ENCODE results near the gene EPHA3. TPM values are rescaled to one million over a fixed set of nuclear protein-coding genes. Genes with fewer than 3 reads are reported as not detected.

EPHA3 gene
- total RNA-seq, 1 experiment from 2014 or later = 0.74 TPM

DNA sequence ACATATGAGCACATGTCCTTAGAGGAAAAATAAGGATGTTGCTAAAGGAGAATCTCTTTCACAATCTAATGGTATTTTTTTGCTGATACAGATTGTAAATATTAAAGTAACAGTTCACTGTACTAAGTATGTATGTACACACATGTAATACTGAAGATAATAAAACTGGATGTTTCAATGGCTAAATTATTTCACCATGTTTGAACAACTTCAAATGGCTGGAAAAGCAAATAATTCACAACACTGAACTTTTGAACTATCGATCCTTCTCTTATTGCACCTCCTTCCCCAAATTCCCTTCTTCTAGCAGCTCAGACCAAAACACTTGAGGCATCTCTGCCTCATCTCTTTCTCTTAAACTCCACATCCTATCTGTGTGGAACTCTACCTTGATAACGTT lies 149.5 kb downstream of the EPHA3 start:
- H3K9me3 Mint-ChIP-seq = no peaks in the 10 kb centered on the region
- TF ChIP-seq, protein P1, sequence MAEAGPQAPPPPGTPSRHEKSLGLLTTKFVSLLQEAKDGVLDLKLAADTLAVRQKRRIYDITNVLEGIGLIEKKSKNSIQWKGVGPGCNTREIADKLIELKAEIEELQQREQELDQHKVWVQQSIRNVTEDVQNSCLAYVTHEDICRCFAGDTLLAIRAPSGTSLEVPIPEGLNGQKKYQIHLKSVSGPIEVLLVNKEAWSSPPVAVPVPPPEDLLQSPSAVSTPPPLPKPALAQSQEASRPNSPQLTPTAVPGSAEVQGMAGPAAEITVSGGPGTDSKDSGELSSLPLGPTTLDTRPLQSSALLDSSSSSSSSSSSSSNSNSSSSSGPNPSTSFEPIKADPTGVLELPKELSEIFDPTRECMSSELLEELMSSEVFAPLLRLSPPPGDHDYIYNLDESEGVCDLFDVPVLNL (CRISPR knock-in tag; IDR thresholded peaks at IDR 0.05; ENCODE audit: borderline replicate concordance, low read depth) = no peak
- TF ChIP-seq JAZF1 (CRISPR knock-in tag; IDR thresholded peaks at IDR 0.05) (no peak), ZNF671 (CRISPR knock-in tag; IDR thresholded peaks at IDR 0.05) (no peak), TEAD4 (CRISPR knock-in tag; IDR thresholded peaks at IDR 0.05) (no peak), GTF2I (CRISPR knock-in tag; conservative IDR thresholded peaks at IDR 0.05) (no peak), CREM (CRISPR knock-in tag; IDR thresholded peaks at IDR 0.05) (no peak), JUN (CRISPR knock-in tag; IDR thresholded peaks at IDR 0.05) (no peak), ZNF121 (CRISPR knock-in tag; IDR thresholded peaks at IDR 0.05) (no peak)
- TF ChIP-seq, protein P2, sequence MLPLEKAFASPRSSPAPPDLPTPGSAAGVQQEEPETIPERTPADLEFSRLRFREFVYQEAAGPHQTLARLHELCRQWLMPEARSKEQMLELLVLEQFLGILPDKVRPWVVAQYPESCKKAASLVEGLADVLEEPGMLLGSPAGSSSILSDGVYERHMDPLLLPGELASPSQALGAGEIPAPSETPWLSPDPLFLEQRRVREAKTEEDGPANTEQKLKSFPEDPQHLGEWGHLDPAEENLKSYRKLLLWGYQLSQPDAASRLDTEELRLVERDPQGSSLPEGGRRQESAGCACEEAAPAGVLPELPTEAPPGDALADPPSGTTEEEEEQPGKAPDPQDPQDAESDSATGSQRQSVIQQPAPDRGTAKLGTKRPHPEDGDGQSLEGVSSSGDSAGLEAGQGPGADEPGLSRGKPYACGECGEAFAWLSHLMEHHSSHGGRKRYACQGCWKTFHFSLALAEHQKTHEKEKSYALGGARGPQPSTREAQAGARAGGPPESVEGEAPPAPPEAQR (CRISPR knock-in tag; IDR thresholded peaks at IDR 0.05) = no peak
- TF ChIP-seq, protein P3, sequence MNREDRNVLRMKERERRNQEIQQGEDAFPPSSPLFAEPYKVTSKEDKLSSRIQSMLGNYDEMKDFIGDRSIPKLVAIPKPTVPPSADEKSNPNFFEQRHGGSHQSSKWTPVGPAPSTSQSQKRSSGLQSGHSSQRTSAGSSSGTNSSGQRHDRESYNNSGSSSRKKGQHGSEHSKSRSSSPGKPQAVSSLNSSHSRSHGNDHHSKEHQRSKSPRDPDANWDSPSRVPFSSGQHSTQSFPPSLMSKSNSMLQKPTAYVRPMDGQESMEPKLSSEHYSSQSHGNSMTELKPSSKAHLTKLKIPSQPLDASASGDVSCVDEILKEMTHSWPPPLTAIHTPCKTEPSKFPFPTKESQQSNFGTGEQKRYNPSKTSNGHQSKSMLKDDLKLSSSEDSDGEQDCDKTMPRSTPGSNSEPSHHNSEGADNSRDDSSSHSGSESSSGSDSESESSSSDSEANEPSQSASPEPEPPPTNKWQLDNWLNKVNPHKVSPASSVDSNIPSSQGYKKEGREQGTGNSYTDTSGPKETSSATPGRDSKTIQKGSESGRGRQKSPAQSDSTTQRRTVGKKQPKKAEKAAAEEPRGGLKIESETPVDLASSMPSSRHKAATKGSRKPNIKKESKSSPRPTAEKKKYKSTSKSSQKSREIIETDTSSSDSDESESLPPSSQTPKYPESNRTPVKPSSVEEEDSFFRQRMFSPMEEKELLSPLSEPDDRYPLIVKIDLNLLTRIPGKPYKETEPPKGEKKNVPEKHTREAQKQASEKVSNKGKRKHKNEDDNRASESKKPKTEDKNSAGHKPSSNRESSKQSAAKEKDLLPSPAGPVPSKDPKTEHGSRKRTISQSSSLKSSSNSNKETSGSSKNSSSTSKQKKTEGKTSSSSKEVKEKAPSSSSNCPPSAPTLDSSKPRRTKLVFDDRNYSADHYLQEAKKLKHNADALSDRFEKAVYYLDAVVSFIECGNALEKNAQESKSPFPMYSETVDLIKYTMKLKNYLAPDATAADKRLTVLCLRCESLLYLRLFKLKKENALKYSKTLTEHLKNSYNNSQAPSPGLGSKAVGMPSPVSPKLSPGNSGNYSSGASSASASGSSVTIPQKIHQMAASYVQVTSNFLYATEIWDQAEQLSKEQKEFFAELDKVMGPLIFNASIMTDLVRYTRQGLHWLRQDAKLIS (CRISPR knock-in tag; IDR thresholded peaks at IDR 0.05; ENCODE audit: borderline replicate concordance) = no peak
- TF ChIP-seq, protein P4, sequence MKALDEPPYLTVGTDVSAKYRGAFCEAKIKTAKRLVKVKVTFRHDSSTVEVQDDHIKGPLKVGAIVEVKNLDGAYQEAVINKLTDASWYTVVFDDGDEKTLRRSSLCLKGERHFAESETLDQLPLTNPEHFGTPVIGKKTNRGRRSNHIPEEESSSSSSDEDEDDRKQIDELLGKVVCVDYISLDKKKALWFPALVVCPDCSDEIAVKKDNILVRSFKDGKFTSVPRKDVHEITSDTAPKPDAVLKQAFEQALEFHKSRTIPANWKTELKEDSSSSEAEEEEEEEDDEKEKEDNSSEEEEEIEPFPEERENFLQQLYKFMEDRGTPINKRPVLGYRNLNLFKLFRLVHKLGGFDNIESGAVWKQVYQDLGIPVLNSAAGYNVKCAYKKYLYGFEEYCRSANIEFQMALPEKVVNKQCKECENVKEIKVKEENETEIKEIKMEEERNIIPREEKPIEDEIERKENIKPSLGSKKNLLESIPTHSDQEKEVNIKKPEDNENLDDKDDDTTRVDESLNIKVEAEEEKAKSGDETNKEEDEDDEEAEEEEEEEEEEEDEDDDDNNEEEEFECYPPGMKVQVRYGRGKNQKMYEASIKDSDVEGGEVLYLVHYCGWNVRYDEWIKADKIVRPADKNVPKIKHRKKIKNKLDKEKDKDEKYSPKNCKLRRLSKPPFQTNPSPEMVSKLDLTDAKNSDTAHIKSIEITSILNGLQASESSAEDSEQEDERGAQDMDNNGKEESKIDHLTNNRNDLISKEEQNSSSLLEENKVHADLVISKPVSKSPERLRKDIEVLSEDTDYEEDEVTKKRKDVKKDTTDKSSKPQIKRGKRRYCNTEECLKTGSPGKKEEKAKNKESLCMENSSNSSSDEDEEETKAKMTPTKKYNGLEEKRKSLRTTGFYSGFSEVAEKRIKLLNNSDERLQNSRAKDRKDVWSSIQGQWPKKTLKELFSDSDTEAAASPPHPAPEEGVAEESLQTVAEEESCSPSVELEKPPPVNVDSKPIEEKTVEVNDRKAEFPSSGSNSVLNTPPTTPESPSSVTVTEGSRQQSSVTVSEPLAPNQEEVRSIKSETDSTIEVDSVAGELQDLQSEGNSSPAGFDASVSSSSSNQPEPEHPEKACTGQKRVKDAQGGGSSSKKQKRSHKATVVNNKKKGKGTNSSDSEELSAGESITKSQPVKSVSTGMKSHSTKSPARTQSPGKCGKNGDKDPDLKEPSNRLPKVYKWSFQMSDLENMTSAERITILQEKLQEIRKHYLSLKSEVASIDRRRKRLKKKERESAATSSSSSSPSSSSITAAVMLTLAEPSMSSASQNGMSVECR (CRISPR knock-in tag; IDR thresholded peaks at IDR 0.05; ENCODE audit: borderline replicate concordance) = no peak
- TF ChIP-seq, protein P5, sequence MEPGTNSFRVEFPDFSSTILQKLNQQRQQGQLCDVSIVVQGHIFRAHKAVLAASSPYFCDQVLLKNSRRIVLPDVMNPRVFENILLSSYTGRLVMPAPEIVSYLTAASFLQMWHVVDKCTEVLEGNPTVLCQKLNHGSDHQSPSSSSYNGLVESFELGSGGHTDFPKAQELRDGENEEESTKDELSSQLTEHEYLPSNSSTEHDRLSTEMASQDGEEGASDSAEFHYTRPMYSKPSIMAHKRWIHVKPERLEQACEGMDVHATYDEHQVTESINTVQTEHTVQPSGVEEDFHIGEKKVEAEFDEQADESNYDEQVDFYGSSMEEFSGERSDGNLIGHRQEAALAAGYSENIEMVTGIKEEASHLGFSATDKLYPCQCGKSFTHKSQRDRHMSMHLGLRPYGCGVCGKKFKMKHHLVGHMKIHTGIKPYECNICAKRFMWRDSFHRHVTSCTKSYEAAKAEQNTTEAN (CRISPR knock-in tag; IDR thresholded peaks at IDR 0.05) = no peak
- TF ChIP-seq, protein P6, sequence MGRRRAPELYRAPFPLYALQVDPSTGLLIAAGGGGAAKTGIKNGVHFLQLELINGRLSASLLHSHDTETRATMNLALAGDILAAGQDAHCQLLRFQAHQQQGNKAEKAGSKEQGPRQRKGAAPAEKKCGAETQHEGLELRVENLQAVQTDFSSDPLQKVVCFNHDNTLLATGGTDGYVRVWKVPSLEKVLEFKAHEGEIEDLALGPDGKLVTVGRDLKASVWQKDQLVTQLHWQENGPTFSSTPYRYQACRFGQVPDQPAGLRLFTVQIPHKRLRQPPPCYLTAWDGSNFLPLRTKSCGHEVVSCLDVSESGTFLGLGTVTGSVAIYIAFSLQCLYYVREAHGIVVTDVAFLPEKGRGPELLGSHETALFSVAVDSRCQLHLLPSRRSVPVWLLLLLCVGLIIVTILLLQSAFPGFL (CRISPR knock-in tag; IDR thresholded peaks at IDR 0.05; ENCODE audit: borderline replicate concordance) = no peak
- TF ChIP-seq, protein P7, sequence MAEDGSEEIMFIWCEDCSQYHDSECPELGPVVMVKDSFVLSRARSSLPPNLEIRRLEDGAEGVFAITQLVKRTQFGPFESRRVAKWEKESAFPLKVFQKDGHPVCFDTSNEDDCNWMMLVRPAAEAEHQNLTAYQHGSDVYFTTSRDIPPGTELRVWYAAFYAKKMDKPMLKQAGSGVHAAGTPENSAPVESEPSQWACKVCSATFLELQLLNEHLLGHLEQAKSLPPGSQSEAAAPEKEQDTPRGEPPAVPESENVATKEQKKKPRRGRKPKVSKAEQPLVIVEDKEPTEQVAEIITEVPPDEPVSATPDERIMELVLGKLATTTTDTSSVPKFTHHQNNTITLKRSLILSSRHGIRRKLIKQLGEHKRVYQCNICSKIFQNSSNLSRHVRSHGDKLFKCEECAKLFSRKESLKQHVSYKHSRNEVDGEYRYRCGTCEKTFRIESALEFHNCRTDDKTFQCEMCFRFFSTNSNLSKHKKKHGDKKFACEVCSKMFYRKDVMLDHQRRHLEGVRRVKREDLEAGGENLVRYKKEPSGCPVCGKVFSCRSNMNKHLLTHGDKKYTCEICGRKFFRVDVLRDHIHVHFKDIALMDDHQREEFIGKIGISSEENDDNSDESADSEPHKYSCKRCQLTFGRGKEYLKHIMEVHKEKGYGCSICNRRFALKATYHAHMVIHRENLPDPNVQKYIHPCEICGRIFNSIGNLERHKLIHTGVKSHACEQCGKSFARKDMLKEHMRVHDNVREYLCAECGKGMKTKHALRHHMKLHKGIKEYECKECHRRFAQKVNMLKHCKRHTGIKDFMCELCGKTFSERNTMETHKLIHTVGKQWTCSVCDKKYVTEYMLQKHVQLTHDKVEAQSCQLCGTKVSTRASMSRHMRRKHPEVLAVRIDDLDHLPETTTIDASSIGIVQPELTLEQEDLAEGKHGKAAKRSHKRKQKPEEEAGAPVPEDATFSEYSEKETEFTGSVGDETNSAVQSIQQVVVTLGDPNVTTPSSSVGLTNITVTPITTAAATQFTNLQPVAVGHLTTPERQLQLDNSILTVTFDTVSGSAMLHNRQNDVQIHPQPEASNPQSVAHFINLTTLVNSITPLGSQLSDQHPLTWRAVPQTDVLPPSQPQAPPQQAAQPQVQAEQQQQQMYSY (CRISPR knock-in tag; IDR thresholded peaks at IDR 0.05) = no peak
- TF ChIP-seq, protein P8, sequence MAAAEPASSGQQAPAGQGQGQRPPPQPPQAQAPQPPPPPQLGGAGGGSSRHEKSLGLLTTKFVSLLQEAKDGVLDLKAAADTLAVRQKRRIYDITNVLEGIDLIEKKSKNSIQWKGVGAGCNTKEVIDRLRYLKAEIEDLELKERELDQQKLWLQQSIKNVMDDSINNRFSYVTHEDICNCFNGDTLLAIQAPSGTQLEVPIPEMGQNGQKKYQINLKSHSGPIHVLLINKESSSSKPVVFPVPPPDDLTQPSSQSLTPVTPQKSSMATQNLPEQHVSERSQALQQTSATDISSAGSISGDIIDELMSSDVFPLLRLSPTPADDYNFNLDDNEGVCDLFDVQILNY (CRISPR knock-in tag; IDR thresholded peaks at IDR 0.05) = no peak
- TF ChIP-seq, protein P9, sequence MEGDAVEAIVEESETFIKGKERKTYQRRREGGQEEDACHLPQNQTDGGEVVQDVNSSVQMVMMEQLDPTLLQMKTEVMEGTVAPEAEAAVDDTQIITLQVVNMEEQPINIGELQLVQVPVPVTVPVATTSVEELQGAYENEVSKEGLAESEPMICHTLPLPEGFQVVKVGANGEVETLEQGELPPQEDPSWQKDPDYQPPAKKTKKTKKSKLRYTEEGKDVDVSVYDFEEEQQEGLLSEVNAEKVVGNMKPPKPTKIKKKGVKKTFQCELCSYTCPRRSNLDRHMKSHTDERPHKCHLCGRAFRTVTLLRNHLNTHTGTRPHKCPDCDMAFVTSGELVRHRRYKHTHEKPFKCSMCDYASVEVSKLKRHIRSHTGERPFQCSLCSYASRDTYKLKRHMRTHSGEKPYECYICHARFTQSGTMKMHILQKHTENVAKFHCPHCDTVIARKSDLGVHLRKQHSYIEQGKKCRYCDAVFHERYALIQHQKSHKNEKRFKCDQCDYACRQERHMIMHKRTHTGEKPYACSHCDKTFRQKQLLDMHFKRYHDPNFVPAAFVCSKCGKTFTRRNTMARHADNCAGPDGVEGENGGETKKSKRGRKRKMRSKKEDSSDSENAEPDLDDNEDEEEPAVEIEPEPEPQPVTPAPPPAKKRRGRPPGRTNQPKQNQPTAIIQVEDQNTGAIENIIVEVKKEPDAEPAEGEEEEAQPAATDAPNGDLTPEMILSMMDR (IDR thresholded peaks at IDR 0.05) = no peak

More for the DNA sequence above, 149.5 kb downstream of the EPHA3 start:
- CTCF ChIA-PET = no interaction called here
- peak overlapping the region; percentile 22; the same call in 1 of the 2 replicates for H3K27ac Mint-ChIP-seq
- peaks cover 7% of the 10 kb centered on the region for H3K4me1 Mint-ChIP-seq
- POLR2A ChIA-PET = no interaction called here
- H3K36me3 Mint-ChIP-seq = no peaks in the 10 kb centered on the region
- no peaks in the 10 kb centered on the region for H3K27me3 Mint-ChIP-seq (ENCODE audit: low read depth)
- no peak overlapping the region for H3K4me3 Mint-ChIP-seq
- DNase-seq (ENCODE audit: low spot score) (no peak), ATAC-seq (no peak)

All from WTC11 (cell line).